ENCODE results near the gene NOTUM.
A peak's percentile ranks its signal among the peaks of the same experiment; 100 is the strongest.

The NOTUM gene

GRCh38 chr17:81905424-81905875, 55.5 kb downstream of the NOTUM start:
- H3K4me3 ChIP-seq (ENCODE audit: low read depth, low read length), result no peak overlapping the region
- no peak for TF ChIP-seq CTCF (IDR thresholded peaks at IDR 0.05; ENCODE audit: insufficient read depth, low read depth, low read length, missing control alignments)
- DNase-seq (ENCODE audit: low read depth), result no peak

- no peak for TF ChIP-seq CTCF (IDR thresholded peaks at IDR 0.05; ENCODE audit: insufficient read depth, low read depth, low read length, missing control alignments)
- no peak for DNase-seq (ENCODE audit: low read depth)
- no peak overlapping the region for H3K4me3 ChIP-seq (ENCODE audit: low read depth, low read length)
Observed at GRCh38 chr17:81904600-81905423, 56.2 kb downstream of the NOTUM start.

GRCh38 chr17:81903896-81904599, 56.9 kb downstream of the NOTUM start:
- no peak for TF ChIP-seq CTCF (IDR thresholded peaks at IDR 0.05; ENCODE audit: insufficient read depth, low read depth, low read length, missing control alignments)
- no peak for DNase-seq (ENCODE audit: low read depth)
- no peak overlapping the region for H3K4me3 ChIP-seq (ENCODE audit: low read depth, low read length)

GRCh38 chr17:81903415-81903831, 57.6 kb downstream of the NOTUM start:
- H3K4me3 ChIP-seq (ENCODE audit: low read depth, low read length), result no peak overlapping the region
- DNase-seq (ENCODE audit: low read depth), result no peak
- TF ChIP-seq CTCF (IDR thresholded peaks at IDR 0.05; ENCODE audit: insufficient read depth, low read depth, low read length, missing control alignments), result no peak

GRCh38 chr17:81902653-81903414, 58.2 kb downstream of the NOTUM start:
- peak; percentile 35 for DNase-seq (ENCODE audit: low read depth)
- TF ChIP-seq CTCF (IDR thresholded peaks at IDR 0.05; ENCODE audit: insufficient read depth, low read depth, low read length, missing control alignments), result no peak
- no peak overlapping the region for H3K4me3 ChIP-seq (ENCODE audit: low read depth, low read length)
